Coronary artery (tissue), 2 donors: Measurements from ENCODE around the gene OGFOD1.

Source experiments
- DNase-seq: peaks from one replicate; pipeline ENCODE4 v3.0.0-alpha.2; 2017; ENCODE audit warnings: low spot score
- H3K27ac ChIP-seq, 2 donors: fragments of 200-600 bp; sonication (generic); one replicate each; pipeline ENCODE4 v1.5.1; 2016 to 2019
- H3K4me3 ChIP-seq: fragments of 200-600 bp; sonication (generic); 2 replicates; pipeline ENCODE4 v1.5.1; 2016; ENCODE audit warnings: mild to moderate bottlenecking, moderate library complexity
- CTCF ChIP-seq: fragments of 200-600 bp; sonication (generic); IDR thresholded peaks from one replicate; pipeline ENCODE4 v1.5.1; 2019; ENCODE audit warnings: antibody characterized with exemption

OGFOD1 gene

GRCh38 chr16:56519459-56520250 lies 68.3 kb downstream of the OGFOD1 start, which contains the start of gene BBS2:
BBS2 (minus strand) TSS chr16:56520024; CDS start chr16:56519862, 162 bp downstream.
- no peak for TF ChIP-seq CTCF
- Histone ChIP-seq H3K27ac (peak within 1 kb of the TSS; percentile 87 to 92), H3K4me3 (peak within 1 kb of the TSS; percentile 84)
- DNase-seq = peak; percentile 89

- Histone ChIP-seq H3K27ac (peak overlapping the region; percentile 87 to 92), H3K4me3 (peak overlapping the region; percentile 84)
- no peak for TF ChIP-seq CTCF
- no peak for DNase-seq
Observed at GRCh38 chr16:56520251-56520577, 68.9 kb downstream of the OGFOD1 start.

GRCh38 chr16:56525236-56525635 lies 73.9 kb downstream of the OGFOD1 start:
- no peak overlapping the region for H3K4me3 ChIP-seq
- no peak for DNase-seq
- no peak overlapping the region for H3K27ac ChIP-seq
- TF ChIP-seq CTCF = no peak
